ENCODE data around the gene CIB2. TPM values are rescaled to one million over a fixed set of nuclear protein-coding genes. Genes with fewer than 3 reads are reported as not detected.

The CIB2 gene
- total RNA-seq, 1 experiment from 2014 or later = 5.8 TPM

- no peaks in the 10 kb centered on the region for H3K9me3 ChIP-seq (ENCODE audit: insufficient read depth, low read depth)
These were observed 74.5 kb downstream of the CIB2 start for GRCh38 chr15:78056714-78057269.

GRCh38 chr15:78055919-78056713, 75.1 kb downstream of the CIB2 start:
- H4K20me1 ChIP-seq (ENCODE audit: insufficient read depth) = no peaks in the 10 kb centered on the region; the same call in 1 of the 2 replicates
- H3K4me3 ChIP-seq = no peak overlapping the region
- peak overlapping the region; percentile 66 for H3K4me2 ChIP-seq
- H3K36me3 ChIP-seq (ENCODE audit: low read depth) = no peaks in the 10 kb centered on the region
- H3K9me3 ChIP-seq (ENCODE audit: insufficient read depth, low read depth) = no peaks in the 10 kb centered on the region
- intact Hi-C loops (cut with micrococcal nuclease; ENCODE audit: unreplicated experiment) = no loop called here
- BruUV-seq (replicated peaks) = no TSS peak
- peaks cover 33% of the 10 kb centered on the region for H3K4me1 ChIP-seq (replicated peaks; ENCODE audit: insufficient read depth)
- no peak overlapping the region for H2AFZ ChIP-seq
- no peaks in the 10 kb centered on the region for H3K27me3 ChIP-seq (ENCODE audit: insufficient read depth, low read depth)
- peak overlapping the region; percentile 62 for H3K27ac ChIP-seq
- H3K79me2 ChIP-seq (ENCODE audit: low read depth) = peaks cover 13% of the 10 kb centered on the region
- DNase-seq = peak in 1 of 2 experiments; percentile 29
- TF ChIP-seq CTCF (conservative IDR thresholded peaks at IDR 0.05) (no peak), EZH2 (IDR thresholded peaks at IDR 0.05; ENCODE audit: low read depth) (no peak)
- H3K9me2 ChIP-seq (ENCODE audit: insufficient read depth) = no peaks in the 10 kb centered on the region
- ChIA-PET POLR2A (ENCODE audit: unreplicated experiment) (interaction anchor here (0.7 kb wide), 1 partner anchor 48 kb away, joined by 27 read pairs; no protein-coding TSS in a partner anchor), CTCF (no interaction called here)
- peaks cover 18% of the 10 kb centered on the region; the same call in 1 of the 2 replicates for H3F3A ChIP-seq (ENCODE audit: insufficient read depth, low read depth)

More at GRCh38 chr15:78056714-78057269, 74.5 kb downstream of the CIB2 start:
- peaks cover 13% of the 10 kb centered on the region for H3K79me2 ChIP-seq (ENCODE audit: low read depth)
- no peak overlapping the region for H2AFZ ChIP-seq
- no peak for DNase-seq
- ChIA-PET CTCF (no interaction called here), POLR2A (ENCODE audit: unreplicated experiment) (interaction anchor here (0.7 kb wide), 1 partner anchor 48 kb away, joined by 27 read pairs; no protein-coding TSS in a partner anchor)
- H3K27ac ChIP-seq = peak overlapping the region; percentile 62
- peaks cover 36% of the 10 kb centered on the region for H3K4me1 ChIP-seq (replicated peaks; ENCODE audit: insufficient read depth)
- no peaks in the 10 kb centered on the region; the same call in 1 of the 2 replicates for H4K20me1 ChIP-seq (ENCODE audit: insufficient read depth)
- peak overlapping the region; percentile 66 for H3K4me2 ChIP-seq
- no TSS peak for BruUV-seq (replicated peaks)
- no peaks in the 10 kb centered on the region for H3K9me2 ChIP-seq (ENCODE audit: insufficient read depth)
- no peaks in the 10 kb centered on the region for H3K36me3 ChIP-seq (ENCODE audit: low read depth)
- no peak for TF ChIP-seq EZH2 (IDR thresholded peaks at IDR 0.05; ENCODE audit: low read depth)
- TF ChIP-seq CTCF (conservative IDR thresholded peaks at IDR 0.05) = no peak
- H3K27me3 ChIP-seq (ENCODE audit: insufficient read depth, low read depth) = no peaks in the 10 kb centered on the region
- peaks cover 18% of the 10 kb centered on the region; the same call in 1 of the 2 replicates for H3F3A ChIP-seq (ENCODE audit: insufficient read depth, low read depth)
- intact Hi-C loops (cut with micrococcal nuclease; ENCODE audit: unreplicated experiment) = no loop called here
- no peak overlapping the region for H3K4me3 ChIP-seq

GRCh38 chr15:78054966-78055365, 76.3 kb downstream of the CIB2 start:
- peaks cover 13% of the 10 kb centered on the region for H3K79me2 ChIP-seq (ENCODE audit: low read depth)
- DNase-seq = no peak
- TF ChIP-seq CTCF (conservative IDR thresholded peaks at IDR 0.05) (no peak), EZH2 (IDR thresholded peaks at IDR 0.05; ENCODE audit: low read depth) (no peak)
- no peak overlapping the region for H2AFZ ChIP-seq
- intact Hi-C loops (cut with micrococcal nuclease; ENCODE audit: unreplicated experiment) = no loop called here
- ChIA-PET POLR2A (ENCODE audit: unreplicated experiment) (interaction anchor here (0.6 kb wide), 1 partner anchor 36 kb away, joined by 3 read pairs; no protein-coding TSS in a partner anchor), CTCF (no interaction called here)
- H3K9me3 ChIP-seq (ENCODE audit: insufficient read depth, low read depth) = no peaks in the 10 kb centered on the region
- H3K9me2 ChIP-seq (ENCODE audit: insufficient read depth) = no peaks in the 10 kb centered on the region
- no peak overlapping the region for H3K4me3 ChIP-seq
- H3K4me1 ChIP-seq (replicated peaks; ENCODE audit: insufficient read depth) = peaks cover 33% of the 10 kb centered on the region
- no peaks in the 10 kb centered on the region for H3K27me3 ChIP-seq (ENCODE audit: insufficient read depth, low read depth)
- no TSS peak for BruUV-seq (replicated peaks)
- H3K36me3 ChIP-seq (ENCODE audit: low read depth) = no peaks in the 10 kb centered on the region
- H3F3A ChIP-seq (ENCODE audit: insufficient read depth, low read depth) = peaks cover 18% of the 10 kb centered on the region; the same call in 1 of the 2 replicates
- no peak overlapping the region for H3K4me2 ChIP-seq
- no peaks in the 10 kb centered on the region for H4K20me1 ChIP-seq (ENCODE audit: insufficient read depth)
- H3K27ac ChIP-seq = no peak overlapping the region

Other genes starting within 250 kb of the CIB2 start
- 27.7 and 28.3 TPM in 2 replicates for gene TBC1D2B, start 53.7 kb downstream of the CIB2 start, total RNA-seq (2021)
- not detected in 2 replicates for gene SH2D7, start 38.9 kb downstream of the CIB2 start, total RNA-seq (2021)
- 64.8 and 67.8 TPM in 2 replicates for gene IDH3A, start 17.9 kb upstream of the CIB2 start, total RNA-seq (2021)
- 0.48 and 1.2 TPM in 2 replicates for gene ACSBG1, start 103.1 kb upstream of the CIB2 start, total RNA-seq (2021)
- 0.33 and 0.35 TPM in 2 replicates for gene DNAJA4, start 133.1 kb upstream of the CIB2 start, total RNA-seq (2021)
- gene SKIC8, start 168.2 kb upstream of the CIB2 start, total RNA-seq (2021) = 44.5 and 47.7 TPM in 2 replicates
- not detected in 2 replicates for gene CRABP1, start 208.9 kb upstream of the CIB2 start, total RNA-seq (2021)

Measured in PC-9 (cell line).